Suprapubic skin (tissue), 4 donors: ENCODE data around the gene MUC2.

Experiments
- CTCF ChIP-seq, 2 donors: fragments of 200-600 bp in 1 of 2; fragments of 450-650 bp in 1 of 2; sonication (generic) in 1 of 2; IDR thresholded peaks; one replicate each; pipeline ENCODE4 v1.5.1; 2016 to 2019; ENCODE audit warnings: antibody characterized with exemption in 2 of 2, mild to moderate bottlenecking in 1 of 2, moderate library complexity in 1 of 2
- POLR2A ChIP-seq, 2 donors: fragments of 450-650 bp; IDR thresholded peaks; one replicate each; pipeline ENCODE4 v1.6.1; 2017; ENCODE audit warnings: antibody characterized with exemption in 2 of 2, mild to moderate bottlenecking in 2 of 2, moderate library complexity in 2 of 2
- POLR2AphosphoS5 ChIP-seq, 3 donors: sonication (generic); formaldehyde crosslinking; IDR thresholded peaks; one replicate each; pipeline ENCODE4 v1.6.1; 2017; ENCODE audit warnings: antibody characterized with exemption in 3 of 3

GRCh38 chr11:1026163-1026450 is 48.6 kb upstream of the MUC2 start:
- TF ChIP-seq POLR2A (IDR thresholded peaks at IDR 0.05), result no peak
- TF ChIP-seq CTCF (IDR thresholded peaks at IDR 0.05), result no peak
- TF ChIP-seq POLR2AphosphoS5 (IDR thresholded peaks at IDR 0.05), result no peak
